A673 (cell line): Measurements from ENCODE around the gene GALNT2. TPM values are rescaled to one million over a fixed set of nuclear protein-coding genes. Genes with fewer than 3 reads are reported as not detected.

Experiments used
- BruUV-seq: library from RNA; stranded (reverse); fragments of 400-500 nt; replicated peaks from 2 replicates; lab custom pipeline; 2021; lab: Mats Ljungman, UMichigan
- CTCF ChIA-PET: fragments of 300-600 bp; sonication (Branson Sonifier 250); formaldehyde crosslinking; loops from one replicate; lab custom pipeline; 2022; ENCODE audit warnings: antibody characterized with exemption; lab: Charles Lee
- POLR2A ChIA-PET: fragments of 300-600 bp; sonication (Branson Sonifier 250); formaldehyde crosslinking; loops from one replicate; lab custom pipeline; 2022; ENCODE audit warnings: antibody characterized with exemption; ENCODE audit not compliant: low non-redundant PET; lab: Charles Lee
- DNase-seq: peaks from one replicate; pipeline ENCODE4 v3.0.0-alpha.2; 2015; ENCODE audit warnings: low spot score
- H3K27ac ChIP-seq: fragments of 200-600 bp; sonication (generic); 2 replicates; pipeline ENCODE4 v1.5.1; 2016; ENCODE audit warnings: mixed run types, low read depth, mild to moderate bottlenecking, mixed read lengths, antibody characterized with exemption, low read length; ENCODE audit not compliant: poor library complexity, severe bottlenecking
- H3K27me3 ChIP-seq: fragments of 200-600 bp; sonication (generic); replicated peaks from 2 replicates; pipeline ENCODE4 v1.6.1; 2017; ENCODE audit warnings: mixed run types, low read depth, mild to moderate bottlenecking, mixed read lengths, antibody characterized with exemption, low read length; ENCODE audit not compliant: insufficient read depth, poor library complexity
- H3K36me3 ChIP-seq: fragments of 200-600 bp; sonication (generic); 2 replicates; pipeline ENCODE4 v1.6.1; 2016; ENCODE audit warnings: mixed run types, mild to moderate bottlenecking, mixed read lengths, antibody characterized with exemption, low read length; ENCODE audit not compliant: insufficient read depth, poor library complexity, severe bottlenecking
- H3K4me1 ChIP-seq: fragments of 200-600 bp; sonication (generic); 2 replicates; pipeline ENCODE4 v1.6.1; 2017; ENCODE audit warnings: mixed run types, mild to moderate bottlenecking, mixed read lengths, antibody characterized with exemption, low read length; ENCODE audit not compliant: insufficient read depth, poor library complexity, severe bottlenecking
- H3K4me3 ChIP-seq: fragments of 200-600 bp; sonication (generic); 2 replicates; pipeline ENCODE4 v1.5.1; 2016; ENCODE audit warnings: low read depth, mixed run types, mild to moderate bottlenecking, mixed read lengths, low read length; ENCODE audit not compliant: poor library complexity, severe bottlenecking
- H3K9me3 ChIP-seq: fragments of 200-600 bp; sonication (generic); 2 replicates; pipeline ENCODE4 v1.6.1; 2016; ENCODE audit warnings: mixed run types, low read depth, mild to moderate bottlenecking, mixed read lengths, antibody characterized with exemption, low read length; ENCODE audit not compliant: poor library complexity, severe bottlenecking
- EZH2 ChIP-seq: fragments of 200-600 bp; sonication (generic); IDR thresholded peaks from 2 replicates; pipeline ENCODE4 v1.6.1; 2017; ENCODE audit warnings: borderline replicate concordance, low read depth, mild to moderate bottlenecking, mixed read lengths, antibody characterized with exemption, low read length; ENCODE audit not compliant: poor library complexity, severe bottlenecking
- intact Hi-C: fragments of 100-400 bp; cut with micrococcal nuclease; formaldehyde crosslinking; loops from one replicate; pipeline ENCODE4 v1.10.0; 2022; ENCODE audit not compliant: unreplicated experiment
- total RNA-seq: library from RNA; stranded (reverse); gene quantifications from 2 replicates; pipeline ENCODE4 v1.2.3, GENCODE V29; 2021
- TF ChIP-seq, protein P1 (sequence below): fragments of 300-800, 200-600 bp; sonication (generic); conservative IDR thresholded peaks from 2 replicates; pipeline ENCODE4 v1.5.1; 2017; ENCODE audit warnings: low read depth, mild to moderate bottlenecking, antibody characterized with exemption, low read length, moderate library complexity, mixed read lengths

GALNT2 gene
- total RNA-seq, 1 experiment from 2014 or later, result 94.6 TPM

DNA sequence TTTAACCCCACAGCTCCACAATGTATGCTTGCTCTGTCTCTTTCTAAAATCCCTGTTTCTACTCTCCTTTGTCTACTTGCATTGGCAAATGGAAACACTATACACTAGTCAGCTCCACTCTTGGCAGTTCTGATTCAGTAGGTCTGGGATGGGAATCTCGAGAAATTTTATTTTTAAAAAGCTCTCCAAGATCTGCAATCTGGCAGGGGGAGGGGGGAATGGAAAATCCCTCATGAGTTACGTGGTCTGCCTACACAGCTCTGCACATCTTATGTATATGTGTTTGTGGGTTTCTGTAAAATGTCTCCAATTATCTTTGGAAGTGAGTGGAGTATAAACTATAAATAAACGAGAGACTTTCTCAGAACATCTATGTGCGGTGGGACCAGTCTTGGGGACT lies 9.9 kb upstream of the GALNT2 start:
- intact Hi-C loops, result no loop called here
- ChIA-PET POLR2A (no interaction called here), CTCF (no interaction called here)

GRCh38 chr1:230057681-230058565 lies 9.1 kb upstream of the GALNT2 start:
- Histone ChIP-seq H3K36me3 (no peaks in the 10 kb centered on the region), H3K27ac (no peak overlapping the region), H3K27me3 (no peaks in the 10 kb centered on the region), H3K4me1 (no peaks in the 10 kb centered on the region), H3K4me3 (no peak overlapping the region), H3K9me3 (peaks cover 3% of the 10 kb centered on the region)
- intact Hi-C loops, result no loop called here
- DNase-seq, result no peak
- ChIA-PET POLR2A (no interaction called here), CTCF (no interaction called here)
- BruUV-seq, result no TSS peak
- TF ChIP-seq, protein P1, sequence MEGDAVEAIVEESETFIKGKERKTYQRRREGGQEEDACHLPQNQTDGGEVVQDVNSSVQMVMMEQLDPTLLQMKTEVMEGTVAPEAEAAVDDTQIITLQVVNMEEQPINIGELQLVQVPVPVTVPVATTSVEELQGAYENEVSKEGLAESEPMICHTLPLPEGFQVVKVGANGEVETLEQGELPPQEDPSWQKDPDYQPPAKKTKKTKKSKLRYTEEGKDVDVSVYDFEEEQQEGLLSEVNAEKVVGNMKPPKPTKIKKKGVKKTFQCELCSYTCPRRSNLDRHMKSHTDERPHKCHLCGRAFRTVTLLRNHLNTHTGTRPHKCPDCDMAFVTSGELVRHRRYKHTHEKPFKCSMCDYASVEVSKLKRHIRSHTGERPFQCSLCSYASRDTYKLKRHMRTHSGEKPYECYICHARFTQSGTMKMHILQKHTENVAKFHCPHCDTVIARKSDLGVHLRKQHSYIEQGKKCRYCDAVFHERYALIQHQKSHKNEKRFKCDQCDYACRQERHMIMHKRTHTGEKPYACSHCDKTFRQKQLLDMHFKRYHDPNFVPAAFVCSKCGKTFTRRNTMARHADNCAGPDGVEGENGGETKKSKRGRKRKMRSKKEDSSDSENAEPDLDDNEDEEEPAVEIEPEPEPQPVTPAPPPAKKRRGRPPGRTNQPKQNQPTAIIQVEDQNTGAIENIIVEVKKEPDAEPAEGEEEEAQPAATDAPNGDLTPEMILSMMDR, result no peak
- TF ChIP-seq EZH2, result no peak

More for the DNA sequence above, 9.9 kb upstream of the GALNT2 start:
- TF ChIP-seq, protein P1, result no peak
- TF ChIP-seq EZH2, result no peak
- H3K4me1 ChIP-seq, result no peaks in the 10 kb centered on the region
- no peaks in the 10 kb centered on the region for H3K36me3 ChIP-seq
- no peak for DNase-seq
- no peak overlapping the region for H3K4me3 ChIP-seq
- H3K27ac ChIP-seq, result no peak overlapping the region
- no peaks in the 10 kb centered on the region for H3K9me3 ChIP-seq
- BruUV-seq, result no TSS peak
- H3K27me3 ChIP-seq, result no peaks in the 10 kb centered on the region

DNA sequence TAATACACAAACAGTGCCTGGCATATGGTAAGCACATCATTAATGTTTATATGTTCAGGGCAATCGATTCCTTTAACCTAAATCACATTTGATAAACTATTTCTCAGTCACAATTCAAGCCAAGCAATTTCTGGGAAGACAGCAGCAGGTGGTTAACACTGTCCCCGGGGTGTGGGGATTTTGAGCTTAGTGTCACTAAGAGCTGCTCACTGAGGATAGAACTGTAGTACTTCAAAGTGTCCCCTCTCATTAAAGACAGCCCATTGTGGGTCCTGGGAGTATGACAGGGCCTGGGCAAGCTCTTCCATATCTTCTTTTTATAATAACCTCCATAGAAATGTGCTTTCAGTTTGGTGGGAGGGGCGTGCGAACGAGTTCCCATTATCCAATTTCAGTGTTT lies 8.4 kb upstream of the GALNT2 start:
- intact Hi-C loops, result no loop called here
- Histone ChIP-seq H3K27me3 (no peaks in the 10 kb centered on the region), H3K4me3 (no peak overlapping the region), H3K36me3 (no peaks in the 10 kb centered on the region), H3K4me1 (no peaks in the 10 kb centered on the region), H3K9me3 (peaks cover 3% of the 10 kb centered on the region), H3K27ac (no peak overlapping the region)
- TF ChIP-seq, protein P1, result no peak
- TF ChIP-seq EZH2, result no peak
- BruUV-seq, result no TSS peak
- no peak for DNase-seq
- CTCF ChIA-PET, result no interaction called here
- POLR2A ChIA-PET, result no interaction called here
